Fibroblast of lung (primary cell): ENCODE data around the gene PSMC3IP.

Source experiments
- CTCF ChIP-seq, 2 donors: IDR thresholded peaks in 1 of 2; conservative IDR thresholded peaks in 1 of 2; 1 replicate in 1 of 2; 2 replicates in 1 of 2; pipeline ENCODE4 v1.5.1; 2011 to 2012; ENCODE audit warnings: low read length in 2 of 2, control low read depth in 1 of 2, inconsistent platforms in 1 of 2, low read depth in 1 of 2, mild to moderate bottlenecking in 1 of 2
- EZH2 ChIP-seq: IDR thresholded peaks from 2 replicates; pipeline ENCODE4 v1.5.1; 2012; ENCODE audit warnings: low read length, control low read depth, mild to moderate bottlenecking; ENCODE audit errors: missing control alignments

GRCh38 chr17:42591411-42591810 is 13.9 kb upstream of the PSMC3IP start:
- TF ChIP-seq CTCF (conservative IDR thresholded peaks at IDR 0.05 in 1 of 2, IDR thresholded peaks at IDR 0.05 in 1 of 2; ENCODE audit: low read depth in 1 of 2, low read length in 2 of 2) (no peak), EZH2 (no peak)
